Fibroblast of skin of back (primary cell): ENCODE data around the gene FAM234B. TPM values are rescaled to one million over a fixed set of nuclear protein-coding genes. Genes with fewer than 3 reads are reported as not detected.
A peak's percentile ranks its signal among the peaks of the same experiment; 100 is the strongest.

Experiments used
- DNase-seq: peaks from one replicate; pipeline ENCODE4 v3.0.0-alpha.2; 2013
- polyA plus RNA-seq, 2 experiments: library from polyadenylated mRNA; unstranded; fragments of 120-200 nt; gene quantifications; one replicate each; pipeline ENCODE4 v1.2.1, GENCODE V29; 2013; ENCODE audit not compliant: insufficient read length in 2 of 2

The FAM234B gene
- 2.6 TPM for polyA plus RNA-seq (2013, experiment 1 of 2; ENCODE audit: insufficient read length)
- polyA plus RNA-seq (2013, experiment 2 of 2; ENCODE audit: insufficient read length), result 3.1 TPM

DNA sequence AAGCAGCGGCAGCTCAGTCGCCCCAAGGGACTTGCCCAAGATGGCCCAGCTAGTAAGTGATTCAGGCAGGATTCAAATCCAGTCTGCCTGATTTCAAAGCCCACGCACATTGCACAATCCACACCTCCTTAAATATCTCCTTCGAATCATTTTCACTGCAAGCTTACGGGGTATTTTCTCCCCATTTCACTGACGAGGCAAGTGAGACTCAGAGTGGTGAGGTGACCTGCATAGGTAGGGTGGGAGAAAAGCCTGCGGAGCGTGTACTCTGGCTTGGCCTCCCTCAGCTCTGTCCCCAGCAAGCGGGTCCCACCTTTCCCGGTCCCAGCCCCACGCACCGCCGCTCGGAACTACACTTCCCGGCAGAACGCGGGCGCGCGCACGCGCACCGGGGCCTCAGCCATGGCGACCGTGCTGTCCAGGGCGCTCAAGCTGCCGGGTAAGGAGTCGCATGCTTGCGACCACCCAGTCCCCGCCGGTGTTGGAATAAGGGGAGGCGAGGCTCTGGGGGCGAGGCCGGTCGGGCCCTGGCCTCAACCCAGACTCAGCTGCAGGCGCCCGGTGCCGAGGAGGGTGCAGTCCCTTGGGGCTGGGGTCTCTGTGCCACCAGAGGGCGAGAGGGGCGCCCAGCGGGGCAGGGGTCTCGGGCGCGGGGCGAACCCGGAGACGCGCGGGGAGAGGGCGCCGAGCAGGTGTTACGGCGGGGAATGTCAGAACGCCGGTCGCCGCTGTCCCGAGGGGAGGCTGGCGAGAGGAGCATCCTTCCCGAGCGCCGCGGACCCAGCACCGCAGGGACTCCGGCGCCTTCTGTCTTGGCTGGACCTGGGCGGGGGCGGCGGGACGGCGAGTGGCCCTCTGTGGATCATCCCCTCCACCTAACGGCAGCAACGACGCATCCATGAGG is at the start of gene FAM234B:
TSS of gene FAM234B (plus strand) at position 380 of the 904 bp plus-strand sequence. CDS start at position 403, 23 bp downstream.
- DNase-seq, result peak; percentile 58

DNA sequence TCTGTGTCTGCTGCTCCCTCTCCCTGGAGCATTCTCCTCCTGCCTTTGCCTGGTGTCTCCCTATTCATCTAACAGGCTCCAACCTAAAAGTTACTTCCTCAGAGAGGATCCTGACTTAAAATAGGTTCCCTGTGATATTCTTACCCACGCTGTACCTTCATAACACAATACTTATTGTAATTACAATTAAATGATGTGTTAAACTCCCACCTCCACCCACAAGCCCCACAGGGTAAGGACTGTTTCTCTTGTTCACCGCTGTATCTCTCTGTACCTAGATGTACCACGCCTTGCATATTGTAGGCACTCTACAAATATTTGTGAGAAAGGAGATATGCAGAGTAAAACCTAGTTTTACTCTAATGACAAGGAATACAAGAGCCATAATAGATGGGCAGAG is 49.1 kb upstream of the FAM234B start:
- no peak for DNase-seq

- no peak for DNase-seq
These were observed 48.0 kb upstream of the FAM234B start for GRCh38 chr12:12996209-12996608.

- no peak for DNase-seq
These were observed 47.0 kb upstream of the FAM234B start for GRCh38 chr12:12997156-12997555.

DNA sequence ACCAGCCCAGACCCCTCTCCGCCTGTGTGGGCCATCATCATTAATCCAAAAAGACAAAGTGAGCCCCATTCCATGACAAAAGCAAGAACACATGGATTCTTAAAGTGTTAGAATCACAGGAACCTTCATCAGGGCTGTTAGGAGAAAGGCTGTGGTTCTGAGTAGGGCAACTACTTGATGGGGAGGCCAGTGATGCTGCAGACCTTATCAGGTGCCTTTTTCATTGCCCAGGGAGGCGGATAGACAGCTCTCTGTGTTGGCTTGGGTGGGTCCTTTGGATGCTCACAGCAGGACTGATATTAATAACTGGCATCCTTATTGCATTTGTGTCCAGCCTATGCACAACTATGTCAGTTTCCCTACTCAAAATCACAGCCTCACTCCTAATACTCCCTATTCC is 46.4 kb upstream of the FAM234B start:
- DNase-seq, result no peak

GRCh38 chr12:12998248-12998647 is 45.9 kb upstream of the FAM234B start:
- DNase-seq, result no peak

DNA sequence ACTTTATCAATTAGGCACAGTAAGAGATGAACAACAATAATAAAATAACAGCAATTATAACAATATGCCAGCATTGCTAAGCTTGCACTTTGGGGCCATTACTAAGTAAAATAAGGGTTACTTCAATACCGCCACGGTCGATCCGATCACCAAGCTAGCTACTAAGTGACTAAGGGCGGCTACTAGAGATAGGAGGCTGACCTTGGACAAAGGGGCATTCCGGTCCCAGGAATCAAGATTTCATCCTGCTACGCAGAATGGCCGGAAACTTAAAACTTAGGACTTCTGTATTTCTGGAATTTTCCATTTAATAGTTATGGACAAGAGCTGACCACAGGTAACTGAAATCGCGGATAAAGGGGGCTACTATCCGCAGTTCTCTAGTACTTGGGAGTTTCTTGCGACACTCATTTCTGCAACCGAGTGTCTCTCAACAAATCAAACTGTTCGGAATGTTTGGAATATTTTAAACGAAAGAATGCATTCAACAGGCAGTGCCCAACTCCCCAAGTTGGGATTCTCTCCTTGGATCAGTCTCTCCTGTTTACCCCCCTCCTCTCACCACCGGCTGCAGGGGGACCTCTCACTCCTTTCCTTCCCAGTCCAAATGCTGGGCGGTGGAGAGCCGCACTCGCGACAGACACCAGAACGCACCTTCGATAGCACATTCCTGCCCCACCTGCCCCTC is 44.8 kb upstream of the FAM234B start:
- peak; percentile 33 for DNase-seq

DNA sequence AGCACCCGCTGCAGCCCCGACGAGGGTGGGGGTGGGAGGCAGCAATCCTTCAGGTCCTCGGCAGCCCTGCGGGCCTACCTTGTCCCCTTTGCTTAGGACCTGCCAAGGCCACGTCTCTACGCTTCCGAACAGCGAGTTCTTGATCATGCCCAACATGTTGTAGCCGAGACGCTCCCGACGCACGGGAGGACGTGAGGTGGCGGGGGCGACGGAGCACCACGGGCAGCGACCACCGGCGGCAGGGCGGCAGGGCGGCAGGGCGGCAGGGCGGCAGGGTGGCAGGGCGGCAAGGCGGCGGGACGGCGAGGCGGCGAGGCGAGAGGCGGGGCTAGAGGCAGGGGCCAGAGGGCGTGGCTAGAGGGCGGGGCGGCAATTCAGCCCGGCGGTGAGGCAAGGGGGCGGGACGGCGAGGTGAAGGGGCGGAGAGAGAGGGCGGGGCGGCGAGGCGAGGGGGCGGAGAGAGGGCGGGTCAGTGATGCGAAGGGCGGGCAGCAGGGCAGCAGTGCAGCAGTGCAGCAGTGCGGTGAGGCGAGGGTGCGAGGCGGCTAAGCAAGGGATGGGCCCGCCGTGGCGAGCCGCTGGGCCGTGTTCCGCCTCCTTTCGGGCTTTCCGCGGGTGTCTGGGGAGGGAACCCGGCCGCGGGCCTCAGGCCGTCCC is 44.1 kb upstream of the FAM234B start, which contains the start of gene HEBP1:
TSS of gene HEBP1 (minus strand) at position 307 of the 657 bp plus-strand sequence. CDS start at position 156, 151 bp downstream.
- peak; percentile 86 for DNase-seq

GRCh38 chr12:13000616-13000924 is 43.6 kb upstream of the FAM234B start:
- no peak for DNase-seq

GRCh38 chr12:13000925-13001774 is 43.0 kb upstream of the FAM234B start:
- peak; percentile 59 for DNase-seq

GRCh38 chr12:13001775-13002040 is 42.5 kb upstream of the FAM234B start:
- no peak for DNase-seq

DNA sequence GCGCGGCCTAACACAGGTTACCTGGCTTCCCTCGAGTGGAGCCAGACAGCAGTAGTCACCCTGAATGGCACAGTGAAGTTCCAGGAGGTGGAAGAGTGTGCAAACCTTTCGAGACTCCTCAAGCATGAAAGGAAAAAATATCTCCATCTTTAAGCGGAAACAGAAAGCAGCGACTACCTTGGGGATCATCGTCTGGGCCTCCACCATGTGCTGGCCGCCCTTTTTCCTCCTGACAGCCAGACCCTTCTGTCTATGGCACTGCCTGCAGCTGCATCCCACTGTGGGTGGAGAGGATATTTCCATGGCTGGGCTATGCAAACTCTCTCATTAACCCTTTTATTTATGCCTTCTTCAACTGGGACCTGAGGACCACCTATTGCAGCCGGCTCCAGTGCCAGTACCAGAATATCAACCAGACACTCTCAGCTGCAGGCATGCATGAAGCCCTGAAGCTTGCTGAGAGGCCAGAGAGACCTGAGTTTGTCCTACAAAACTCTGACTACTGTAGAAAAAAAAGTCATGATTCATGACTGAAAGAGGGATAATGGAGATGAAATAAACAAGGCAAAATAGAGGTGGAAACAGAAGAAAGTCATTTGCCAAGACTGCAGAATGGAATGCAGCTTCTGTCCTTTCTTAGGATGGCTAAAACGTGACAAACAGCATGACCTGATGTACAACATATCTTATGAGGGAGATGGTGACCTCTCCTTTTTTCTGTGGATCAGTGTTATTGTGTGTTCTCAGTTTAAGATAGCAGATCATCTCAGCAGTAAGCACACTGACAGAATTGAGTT is 41.7 kb upstream of the FAM234B start:
- DNase-seq, result no peak

DNA sequence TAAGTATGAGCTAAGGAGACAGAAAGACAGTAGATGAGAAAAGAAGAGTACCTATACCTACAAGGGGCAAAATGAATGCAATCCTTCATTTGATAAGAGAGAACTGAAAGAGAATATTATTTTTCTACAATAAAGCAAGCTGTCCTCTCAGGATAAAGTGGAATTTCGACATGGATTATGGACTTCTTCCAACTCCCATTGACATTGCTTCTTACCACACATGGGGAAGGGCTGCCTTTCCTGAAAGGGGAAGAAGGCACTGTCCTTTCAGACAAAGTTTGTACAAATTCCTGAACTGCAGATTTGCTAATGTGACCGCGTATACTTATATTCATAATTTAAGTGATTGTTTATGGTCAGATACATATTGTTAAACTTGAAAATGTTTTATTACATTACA is 39.8 kb upstream of the FAM234B start:
- DNase-seq, result no peak

- no peak for DNase-seq
These were observed 39.2 kb upstream of the FAM234B start for GRCh38 chr12:13004986-13005385.

DNA sequence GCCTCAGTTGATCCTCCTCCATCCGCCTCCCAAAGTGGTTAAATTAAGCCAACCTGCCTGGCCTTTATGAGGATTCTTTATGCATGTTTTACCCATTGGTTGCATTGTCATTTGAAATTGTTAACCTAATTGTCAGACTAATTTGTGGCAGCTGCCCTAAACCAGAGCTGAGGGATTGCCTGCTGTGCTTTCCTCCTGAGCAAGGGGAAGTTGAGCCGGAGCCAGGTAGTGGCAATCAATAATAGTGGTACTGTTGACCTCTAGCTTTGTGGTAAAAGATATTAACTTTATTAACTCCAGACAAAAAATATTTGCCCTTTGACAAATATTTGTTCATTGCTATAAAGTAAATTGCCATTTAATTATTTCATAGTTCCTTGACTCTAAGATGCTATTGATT is 38.5 kb upstream of the FAM234B start:
- DNase-seq, result no peak

GRCh38 chr12:13007496-13008233 is 36.5 kb upstream of the FAM234B start:
- DNase-seq, result no peak

DNA sequence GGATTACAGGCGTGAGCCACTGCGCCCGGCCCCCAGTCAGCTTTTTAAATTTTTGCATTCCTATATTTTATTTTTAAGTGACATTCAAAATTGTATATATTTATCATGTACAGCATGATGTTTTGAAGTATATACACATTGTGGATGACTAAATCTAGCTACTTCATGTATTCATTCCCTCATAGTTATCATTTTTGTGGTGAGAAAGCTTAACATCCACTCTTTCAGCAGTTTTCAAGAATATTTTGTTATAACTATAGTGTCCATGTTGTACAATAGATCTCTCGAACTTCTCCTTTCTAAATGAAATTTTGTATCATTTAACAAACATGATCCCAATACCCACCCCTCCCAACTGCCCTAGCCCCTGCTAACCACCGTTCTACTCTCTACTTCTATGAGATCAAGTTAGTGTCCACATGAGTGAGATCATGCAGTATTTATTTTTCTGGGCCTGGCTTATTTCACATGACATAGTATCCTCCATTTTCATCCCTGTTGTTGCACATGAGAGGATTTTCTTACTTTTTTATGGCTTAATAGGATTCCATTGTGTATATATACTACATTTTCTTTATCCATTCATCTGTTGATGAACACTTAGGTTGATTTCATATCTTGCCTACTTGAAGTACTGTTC is 35.3 kb upstream of the FAM234B start:
- DNase-seq, result peak; percentile 48

GRCh38 chr12:13011098-13011497 is 33.1 kb upstream of the FAM234B start:
- DNase-seq, result no peak

- DNase-seq, result no peak
These were observed 21.3 kb upstream of the FAM234B start for GRCh38 chr12:13022851-13023271.

DNA sequence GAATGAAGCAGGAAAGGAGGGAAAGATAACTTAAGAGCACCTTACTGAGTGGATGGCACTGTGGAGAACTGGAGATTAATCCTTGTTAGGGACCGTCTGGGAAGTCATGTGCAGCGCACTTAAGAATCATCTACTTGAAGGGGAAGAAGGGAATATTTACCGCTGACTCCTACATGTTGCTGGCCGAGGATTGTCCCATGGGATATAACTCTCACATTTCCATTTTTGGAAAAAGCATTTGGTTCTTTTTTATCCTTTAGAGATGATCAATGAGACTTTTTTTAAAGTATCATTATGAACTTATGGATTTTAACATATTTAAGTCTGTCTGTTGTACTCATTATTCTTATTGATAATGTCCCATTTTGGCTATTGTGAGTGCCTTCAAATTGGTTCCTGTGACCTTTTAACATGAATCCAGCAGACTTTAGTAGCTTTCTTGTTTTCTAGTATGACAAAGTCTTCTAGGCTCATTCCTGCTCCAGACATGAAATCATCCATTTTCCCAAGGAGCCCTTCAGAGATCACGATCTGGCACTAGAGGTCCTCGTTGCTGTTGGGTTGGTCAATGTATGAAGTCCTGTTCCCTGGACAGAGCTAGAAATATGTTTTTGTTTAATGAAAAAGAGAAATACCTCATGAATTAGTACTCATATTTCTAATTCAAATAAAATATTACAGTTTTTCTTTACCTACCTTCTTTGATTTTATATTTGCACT is 20.2 kb upstream of the FAM234B start:
- peak; percentile 66 for DNase-seq
